HEK293 (cell line): ENCODE results near the gene PCDHGB3.
"Not testable (repeated sequence)": the region's sequence is repeated elsewhere in the genome, so short reads cannot be mapped to it uniquely, and the experiment has no call there.

Experiments
- ZBTB48 ChIP-seq: fragments of 450-650 bp; formaldehyde crosslinking; IDR thresholded peaks from 2 replicates; pipeline ENCODE4 v1.5.1; 2016; ENCODE audit warnings: missing biosample characterization, missing genetic modification characterization
- ZBTB7A ChIP-seq: fragments of 450-650 bp; formaldehyde crosslinking; IDR thresholded peaks from 2 replicates; pipeline ENCODE4 v1.5.1; 2016; ENCODE audit warnings: low read depth, missing biosample characterization, missing genetic modification characterization
- ZNF24 ChIP-seq: fragments of 450-650 bp; formaldehyde crosslinking; IDR thresholded peaks from 2 replicates; pipeline ENCODE4 v1.5.1; 2016; ENCODE audit warnings: missing biosample characterization, missing genetic modification characterization
- ZNF350 ChIP-seq: fragments of 450-650 bp; formaldehyde crosslinking; IDR thresholded peaks from 2 replicates; pipeline ENCODE4 v1.5.0; 2017; ENCODE audit warnings: missing biosample characterization, mild to moderate bottlenecking, missing genetic modification characterization
- ZNF366 ChIP-seq: fragments of 450-650 bp; formaldehyde crosslinking; conservative IDR thresholded peaks from 2 replicates; pipeline ENCODE4 v1.5.1; 2016; ENCODE audit warnings: missing biosample characterization, missing genetic modification characterization
- ZNF510 ChIP-seq: fragments of 450-650 bp; formaldehyde crosslinking; IDR thresholded peaks from 2 replicates; pipeline ENCODE4 v1.5.1; 2018; ENCODE audit warnings: mild to moderate bottlenecking, missing genetic modification characterization, missing biosample characterization; ENCODE audit not compliant: insufficient replicate concordance
- ZNF530 ChIP-seq: fragments of 450-650 bp; formaldehyde crosslinking; IDR thresholded peaks from 2 replicates; pipeline ENCODE4 v1.5.1; 2016; ENCODE audit warnings: low read depth, missing biosample characterization, missing genetic modification characterization
- TF ChIP-seq, protein P1 (sequence below): fragments of 450-650 bp; formaldehyde crosslinking; IDR thresholded peaks from 2 replicates; pipeline ENCODE4 v1.5.1; 2016; ENCODE audit warnings: missing biosample characterization, missing genetic modification characterization
- TF ChIP-seq, protein P2 (sequence below): fragments of 450-650 bp; formaldehyde crosslinking; IDR thresholded peaks from 2 replicates; pipeline ENCODE4 v1.5.1; 2016; ENCODE audit warnings: missing biosample characterization, missing genetic modification characterization
- TF ChIP-seq, protein P3 (sequence below): fragments of 450-650 bp; formaldehyde crosslinking; IDR thresholded peaks from 2 replicates; pipeline ENCODE4 v1.5.1; 2016; ENCODE audit warnings: missing biosample characterization, missing genetic modification characterization
- TF ChIP-seq, protein P4 (sequence below): sonication (generic); formaldehyde crosslinking; IDR thresholded peaks from 2 replicates; pipeline ENCODE4 v1.8.1; 2022; ENCODE audit warnings: mild to moderate bottlenecking, moderate library complexity, missing genetic modification reagents
- TF ChIP-seq, protein P5 (sequence below): fragments of 450-650 bp; formaldehyde crosslinking; IDR thresholded peaks from 2 replicates; pipeline ENCODE4 v1.5.1; 2016; ENCODE audit warnings: missing biosample characterization, missing genetic modification characterization
- TF ChIP-seq, protein P6 (sequence below): fragments of 450-650 bp; formaldehyde crosslinking; IDR thresholded peaks from 2 replicates; pipeline ENCODE4 v1.5.1; 2016; ENCODE audit warnings: missing biosample characterization, missing genetic modification characterization
- TF ChIP-seq, protein P7 (sequence below): fragments of 450-650 bp; formaldehyde crosslinking; IDR thresholded peaks from 2 replicates; pipeline ENCODE4 v1.5.1; 2017; ENCODE audit warnings: missing biosample characterization, missing genetic modification characterization

DNA sequence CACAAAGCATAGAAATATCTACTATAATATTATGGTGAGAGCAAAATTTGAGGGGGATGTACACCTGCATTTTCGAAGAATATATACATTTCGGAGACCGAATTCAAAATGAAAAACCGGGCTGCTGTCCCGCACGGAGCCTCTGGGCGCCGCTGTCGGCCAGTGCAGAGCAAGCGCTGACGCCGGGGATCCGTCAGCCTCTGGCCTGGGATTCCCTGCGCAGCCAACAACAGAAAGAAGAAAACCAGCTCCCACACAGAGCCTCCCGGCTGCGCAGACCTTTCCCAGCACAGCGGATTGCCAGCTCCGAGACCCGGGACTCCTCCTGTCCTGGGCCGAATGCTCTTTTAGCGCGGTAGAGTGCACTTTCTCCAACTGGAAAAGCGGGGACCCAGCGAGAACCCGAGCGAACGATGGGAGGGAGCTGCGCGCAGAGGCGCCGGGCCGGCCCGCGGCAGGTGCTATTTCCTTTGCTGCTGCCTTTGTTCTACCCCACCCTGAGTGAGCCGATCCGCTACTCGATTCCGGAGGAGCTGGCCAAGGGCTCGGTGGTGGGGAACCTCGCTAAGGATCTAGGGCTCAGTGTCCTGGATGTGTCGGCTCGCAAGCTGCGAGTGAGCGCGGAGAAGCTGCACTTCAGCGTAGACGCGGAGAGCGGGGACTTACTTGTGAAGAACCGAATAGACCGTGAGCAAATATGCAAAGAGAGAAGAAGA is 37.9 kb downstream of the PCDHGB3 start, which contains the start of gene PCDHGB6:
- TF ChIP-seq, protein P1, sequence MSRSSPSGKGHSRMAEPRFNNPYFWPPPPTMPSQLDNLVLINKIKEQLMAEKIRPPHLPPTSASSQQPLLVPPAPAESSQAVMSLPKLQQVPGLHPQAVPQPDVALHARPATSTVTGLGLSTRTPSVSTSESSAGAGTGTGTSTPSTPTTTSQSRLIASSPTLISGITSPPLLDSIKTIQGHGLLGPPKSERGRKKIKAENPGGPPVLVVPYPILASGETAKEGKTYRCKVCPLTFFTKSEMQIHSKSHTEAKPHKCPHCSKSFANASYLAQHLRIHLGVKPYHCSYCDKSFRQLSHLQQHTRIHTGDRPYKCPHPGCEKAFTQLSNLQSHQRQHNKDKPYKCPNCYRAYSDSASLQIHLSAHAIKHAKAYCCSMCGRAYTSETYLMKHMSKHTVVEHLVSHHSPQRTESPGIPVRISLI (tag by site-specific recombination), result not testable (repeated sequence)
- TF ChIP-seq, protein P2, sequence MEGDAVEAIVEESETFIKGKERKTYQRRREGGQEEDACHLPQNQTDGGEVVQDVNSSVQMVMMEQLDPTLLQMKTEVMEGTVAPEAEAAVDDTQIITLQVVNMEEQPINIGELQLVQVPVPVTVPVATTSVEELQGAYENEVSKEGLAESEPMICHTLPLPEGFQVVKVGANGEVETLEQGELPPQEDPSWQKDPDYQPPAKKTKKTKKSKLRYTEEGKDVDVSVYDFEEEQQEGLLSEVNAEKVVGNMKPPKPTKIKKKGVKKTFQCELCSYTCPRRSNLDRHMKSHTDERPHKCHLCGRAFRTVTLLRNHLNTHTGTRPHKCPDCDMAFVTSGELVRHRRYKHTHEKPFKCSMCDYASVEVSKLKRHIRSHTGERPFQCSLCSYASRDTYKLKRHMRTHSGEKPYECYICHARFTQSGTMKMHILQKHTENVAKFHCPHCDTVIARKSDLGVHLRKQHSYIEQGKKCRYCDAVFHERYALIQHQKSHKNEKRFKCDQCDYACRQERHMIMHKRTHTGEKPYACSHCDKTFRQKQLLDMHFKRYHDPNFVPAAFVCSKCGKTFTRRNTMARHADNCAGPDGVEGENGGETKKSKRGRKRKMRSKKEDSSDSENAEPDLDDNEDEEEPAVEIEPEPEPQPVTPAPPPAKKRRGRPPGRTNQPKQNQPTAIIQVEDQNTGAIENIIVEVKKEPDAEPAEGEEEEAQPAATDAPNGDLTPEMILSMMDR (tag by site-specific recombination), result not testable (repeated sequence)
- TF ChIP-seq, protein P3, sequence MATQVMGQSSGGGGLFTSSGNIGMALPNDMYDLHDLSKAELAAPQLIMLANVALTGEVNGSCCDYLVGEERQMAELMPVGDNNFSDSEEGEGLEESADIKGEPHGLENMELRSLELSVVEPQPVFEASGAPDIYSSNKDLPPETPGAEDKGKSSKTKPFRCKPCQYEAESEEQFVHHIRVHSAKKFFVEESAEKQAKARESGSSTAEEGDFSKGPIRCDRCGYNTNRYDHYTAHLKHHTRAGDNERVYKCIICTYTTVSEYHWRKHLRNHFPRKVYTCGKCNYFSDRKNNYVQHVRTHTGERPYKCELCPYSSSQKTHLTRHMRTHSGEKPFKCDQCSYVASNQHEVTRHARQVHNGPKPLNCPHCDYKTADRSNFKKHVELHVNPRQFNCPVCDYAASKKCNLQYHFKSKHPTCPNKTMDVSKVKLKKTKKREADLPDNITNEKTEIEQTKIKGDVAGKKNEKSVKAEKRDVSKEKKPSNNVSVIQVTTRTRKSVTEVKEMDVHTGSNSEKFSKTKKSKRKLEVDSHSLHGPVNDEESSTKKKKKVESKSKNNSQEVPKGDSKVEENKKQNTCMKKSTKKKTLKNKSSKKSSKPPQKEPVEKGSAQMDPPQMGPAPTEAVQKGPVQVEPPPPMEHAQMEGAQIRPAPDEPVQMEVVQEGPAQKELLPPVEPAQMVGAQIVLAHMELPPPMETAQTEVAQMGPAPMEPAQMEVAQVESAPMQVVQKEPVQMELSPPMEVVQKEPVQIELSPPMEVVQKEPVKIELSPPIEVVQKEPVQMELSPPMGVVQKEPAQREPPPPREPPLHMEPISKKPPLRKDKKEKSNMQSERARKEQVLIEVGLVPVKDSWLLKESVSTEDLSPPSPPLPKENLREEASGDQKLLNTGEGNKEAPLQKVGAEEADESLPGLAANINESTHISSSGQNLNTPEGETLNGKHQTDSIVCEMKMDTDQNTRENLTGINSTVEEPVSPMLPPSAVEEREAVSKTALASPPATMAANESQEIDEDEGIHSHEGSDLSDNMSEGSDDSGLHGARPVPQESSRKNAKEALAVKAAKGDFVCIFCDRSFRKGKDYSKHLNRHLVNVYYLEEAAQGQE (tag by site-specific recombination), result not testable (repeated sequence)
- not testable (repeated sequence) for TF ChIP-seq ZNF350 (tag by site-specific recombination); ZNF530 (tag by site-specific recombination); ZNF510 (tag by site-specific recombination); ZBTB7A (tag by site-specific recombination); ZNF366; ZNF24 (tag by site-specific recombination); ZBTB48 (tag by site-specific recombination)
- TF ChIP-seq, protein P4, sequence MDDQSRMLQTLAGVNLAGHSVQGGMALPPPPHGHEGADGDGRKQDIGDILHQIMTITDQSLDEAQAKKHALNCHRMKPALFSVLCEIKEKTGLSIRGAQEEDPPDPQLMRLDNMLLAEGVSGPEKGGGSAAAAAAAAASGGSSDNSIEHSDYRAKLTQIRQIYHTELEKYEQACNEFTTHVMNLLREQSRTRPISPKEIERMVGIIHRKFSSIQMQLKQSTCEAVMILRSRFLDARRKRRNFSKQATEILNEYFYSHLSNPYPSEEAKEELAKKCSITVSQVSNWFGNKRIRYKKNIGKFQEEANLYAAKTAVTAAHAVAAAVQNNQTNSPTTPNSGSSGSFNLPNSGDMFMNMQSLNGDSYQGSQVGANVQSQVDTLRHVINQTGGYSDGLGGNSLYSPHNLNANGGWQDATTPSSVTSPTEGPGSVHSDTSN (CRISPR knock-in tag), result not testable (repeated sequence)
- TF ChIP-seq, protein P5, sequence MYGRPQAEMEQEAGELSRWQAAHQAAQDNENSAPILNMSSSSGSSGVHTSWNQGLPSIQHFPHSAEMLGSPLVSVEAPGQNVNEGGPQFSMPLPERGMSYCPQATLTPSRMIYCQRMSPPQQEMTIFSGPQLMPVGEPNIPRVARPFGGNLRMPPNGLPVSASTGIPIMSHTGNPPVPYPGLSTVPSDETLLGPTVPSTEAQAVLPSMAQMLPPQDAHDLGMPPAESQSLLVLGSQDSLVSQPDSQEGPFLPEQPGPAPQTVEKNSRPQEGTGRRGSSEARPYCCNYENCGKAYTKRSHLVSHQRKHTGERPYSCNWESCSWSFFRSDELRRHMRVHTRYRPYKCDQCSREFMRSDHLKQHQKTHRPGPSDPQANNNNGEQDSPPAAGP (tag by site-specific recombination), result not testable (repeated sequence)
- TF ChIP-seq, protein P6, sequence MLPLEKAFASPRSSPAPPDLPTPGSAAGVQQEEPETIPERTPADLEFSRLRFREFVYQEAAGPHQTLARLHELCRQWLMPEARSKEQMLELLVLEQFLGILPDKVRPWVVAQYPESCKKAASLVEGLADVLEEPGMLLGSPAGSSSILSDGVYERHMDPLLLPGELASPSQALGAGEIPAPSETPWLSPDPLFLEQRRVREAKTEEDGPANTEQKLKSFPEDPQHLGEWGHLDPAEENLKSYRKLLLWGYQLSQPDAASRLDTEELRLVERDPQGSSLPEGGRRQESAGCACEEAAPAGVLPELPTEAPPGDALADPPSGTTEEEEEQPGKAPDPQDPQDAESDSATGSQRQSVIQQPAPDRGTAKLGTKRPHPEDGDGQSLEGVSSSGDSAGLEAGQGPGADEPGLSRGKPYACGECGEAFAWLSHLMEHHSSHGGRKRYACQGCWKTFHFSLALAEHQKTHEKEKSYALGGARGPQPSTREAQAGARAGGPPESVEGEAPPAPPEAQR, result not testable (repeated sequence)
- TF ChIP-seq, protein P7, sequence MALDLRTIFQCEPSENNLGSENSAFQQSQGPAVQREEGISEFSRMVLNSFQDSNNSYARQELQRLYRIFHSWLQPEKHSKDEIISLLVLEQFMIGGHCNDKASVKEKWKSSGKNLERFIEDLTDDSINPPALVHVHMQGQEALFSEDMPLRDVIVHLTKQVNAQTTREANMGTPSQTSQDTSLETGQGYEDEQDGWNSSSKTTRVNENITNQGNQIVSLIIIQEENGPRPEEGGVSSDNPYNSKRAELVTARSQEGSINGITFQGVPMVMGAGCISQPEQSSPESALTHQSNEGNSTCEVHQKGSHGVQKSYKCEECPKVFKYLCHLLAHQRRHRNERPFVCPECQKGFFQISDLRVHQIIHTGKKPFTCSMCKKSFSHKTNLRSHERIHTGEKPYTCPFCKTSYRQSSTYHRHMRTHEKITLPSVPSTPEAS, result not testable (repeated sequence)
